Left ventricle myocardium inferior (tissue), 1 donor: ENCODE measurements around the gene STON2. TPM values are rescaled to one million over a fixed set of nuclear protein-coding genes. Genes with fewer than 3 reads are reported as not detected.
"Not testable (repeated sequence)": the region's sequence is repeated elsewhere in the genome, so short reads cannot be mapped to it uniquely, and the experiment has no call there.

Experiments
- DNase-seq: peaks from one replicate; pipeline ENCODE4 v3.0.0-alpha.2; 2020
- H3K27ac ChIP-seq: fragments of 200-600 bp; replicated peaks from 2 replicates; pipeline ENCODE4 v1.8.0; 2021
- H3K27me3 ChIP-seq: fragments of 200-600 bp; 2 replicates; pipeline ENCODE4 v1.8.0; 2021; ENCODE audit warnings: low read depth
- H3K36me3 ChIP-seq: fragments of 200-600 bp; 2 replicates; pipeline ENCODE4 v1.8.0; 2021
- H3K4me1 ChIP-seq: fragments of 200-600 bp; 2 replicates; pipeline ENCODE4 v1.8.0; 2021
- H3K4me3 ChIP-seq: fragments of 200-600 bp; 2 replicates; pipeline ENCODE4 v1.8.0; 2021; ENCODE audit warnings: mild to moderate bottlenecking, moderate library complexity
- H3K9me3 ChIP-seq: fragments of 200-600 bp; replicated peaks from 2 replicates; pipeline ENCODE4 v1.8.0; 2021
- intact Hi-C: fragments of 100-400 bp; cut with micrococcal nuclease; formaldehyde crosslinking; loops from one replicate; pipeline ENCODE4 v1.11.0; 2022
- total RNA-seq: library from RNA; stranded (reverse); fragmentation: NEBNext Ultra II Directional; extraction: Animal tissue kit (Norgen Biotek cat#: 25700); gene quantifications from one replicate; pipeline ENCODE4 v1.2.1, GENCODE V29; 2021
- TF ChIP-seq, protein P1 (sequence below): fragments of 200-600 bp; IDR thresholded peaks from 2 replicates; pipeline ENCODE4 v1.8.0; 2021; ENCODE audit warnings: antibody characterized with exemption, mild to moderate bottlenecking, borderline replicate concordance
- donor health status: DM: no; HTN: yes; CAD: no; lungs with severe emphysema.

STON2 gene
- total RNA-seq, 1 donor from 2014 or later: 8.3 TPM

DNA sequence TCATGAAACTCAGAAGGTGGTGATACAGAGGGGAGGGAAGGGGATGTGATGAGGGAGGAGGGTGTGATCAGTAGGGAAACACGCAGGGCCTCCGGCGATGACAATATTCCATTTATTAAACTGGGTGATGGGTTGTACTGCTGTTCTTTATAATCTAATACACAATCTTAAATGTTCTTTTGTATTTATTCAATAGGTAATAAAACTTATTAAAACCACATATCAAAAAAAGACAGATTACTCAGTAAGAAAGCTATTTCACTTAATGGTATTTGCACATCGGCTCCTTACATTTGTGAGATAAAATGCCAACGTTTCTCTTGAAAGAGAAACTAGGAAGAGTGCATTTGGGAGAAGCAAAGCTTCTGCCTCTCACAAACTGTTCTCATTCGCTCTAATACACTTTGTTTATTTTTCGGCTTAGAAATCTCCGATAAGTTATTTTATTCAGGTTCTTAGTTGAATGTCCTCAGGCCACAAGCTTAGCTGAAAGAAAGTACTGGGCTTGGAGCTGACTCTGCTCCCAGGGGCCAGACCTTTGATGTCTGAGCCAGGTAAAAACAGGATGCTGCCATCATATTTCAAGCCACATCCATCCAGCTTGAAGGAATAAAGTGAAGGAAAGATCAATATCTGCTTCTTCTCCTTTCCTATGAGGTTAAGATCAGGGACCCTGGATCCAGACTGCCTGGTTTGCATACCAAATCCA, 17.5 kb downstream of the STON2 start:
- TF ChIP-seq, protein P1, sequence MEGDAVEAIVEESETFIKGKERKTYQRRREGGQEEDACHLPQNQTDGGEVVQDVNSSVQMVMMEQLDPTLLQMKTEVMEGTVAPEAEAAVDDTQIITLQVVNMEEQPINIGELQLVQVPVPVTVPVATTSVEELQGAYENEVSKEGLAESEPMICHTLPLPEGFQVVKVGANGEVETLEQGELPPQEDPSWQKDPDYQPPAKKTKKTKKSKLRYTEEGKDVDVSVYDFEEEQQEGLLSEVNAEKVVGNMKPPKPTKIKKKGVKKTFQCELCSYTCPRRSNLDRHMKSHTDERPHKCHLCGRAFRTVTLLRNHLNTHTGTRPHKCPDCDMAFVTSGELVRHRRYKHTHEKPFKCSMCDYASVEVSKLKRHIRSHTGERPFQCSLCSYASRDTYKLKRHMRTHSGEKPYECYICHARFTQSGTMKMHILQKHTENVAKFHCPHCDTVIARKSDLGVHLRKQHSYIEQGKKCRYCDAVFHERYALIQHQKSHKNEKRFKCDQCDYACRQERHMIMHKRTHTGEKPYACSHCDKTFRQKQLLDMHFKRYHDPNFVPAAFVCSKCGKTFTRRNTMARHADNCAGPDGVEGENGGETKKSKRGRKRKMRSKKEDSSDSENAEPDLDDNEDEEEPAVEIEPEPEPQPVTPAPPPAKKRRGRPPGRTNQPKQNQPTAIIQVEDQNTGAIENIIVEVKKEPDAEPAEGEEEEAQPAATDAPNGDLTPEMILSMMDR: no peak
- Histone ChIP-seq H3K27ac (no peak overlapping the region), H3K36me3 (peaks cover 7% of the 10 kb centered on the region), H3K27me3 (no peaks in the 10 kb centered on the region), H3K4me1 (no peaks in the 10 kb centered on the region), H3K4me3 (no peak overlapping the region), H3K9me3 (no peaks in the 10 kb centered on the region)
- DNase-seq: no peak
- intact Hi-C loops: no loop called here

DNA sequence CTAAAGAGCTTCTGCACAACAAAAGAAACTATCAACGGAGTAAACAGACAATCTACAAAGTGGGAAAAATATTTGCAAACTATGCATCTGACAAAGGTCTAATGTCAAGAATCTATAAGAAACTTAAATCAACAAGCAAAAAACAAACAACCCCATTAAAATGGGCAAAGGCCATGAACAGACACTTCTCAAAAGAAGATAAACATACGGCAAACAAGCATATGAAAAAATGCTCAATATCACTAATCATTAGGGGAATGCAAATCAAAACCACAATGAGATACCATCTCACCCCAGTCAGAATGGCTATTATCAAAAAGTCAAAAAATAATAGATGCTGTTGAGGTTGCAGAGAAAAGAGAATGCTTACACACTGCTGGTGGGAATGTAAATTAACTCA, 20.1 kb downstream of the STON2 start:
- H3K4me1 ChIP-seq, H3K9me3 ChIP-seq, DNase-seq, H3K36me3 ChIP-seq, H3K27me3 ChIP-seq, intact Hi-C loops, H3K4me3 ChIP-seq, H3K27ac ChIP-seq: not testable (repeated sequence)

DNA sequence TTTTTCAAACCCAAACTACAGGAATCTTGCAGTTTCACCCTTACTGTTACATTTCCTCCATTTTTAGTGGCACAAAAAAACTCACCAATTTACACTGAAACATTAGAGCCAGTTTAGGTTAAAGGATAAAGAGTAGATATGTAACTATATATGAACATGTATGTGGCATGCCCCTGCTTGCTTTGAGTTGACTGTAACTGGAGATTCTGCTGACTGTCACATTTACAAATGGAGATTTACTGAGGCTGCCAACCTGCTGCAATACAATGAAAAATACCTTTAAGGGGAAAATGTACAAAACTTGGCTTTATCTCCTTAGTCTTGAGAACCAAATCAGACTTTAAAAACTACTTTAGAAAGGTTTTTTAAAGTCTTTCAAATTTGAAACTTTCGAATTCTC, 28.3 kb downstream of the STON2 start:
- no peaks in the 10 kb centered on the region for H3K4me1 ChIP-seq
- H3K36me3 ChIP-seq: no peaks in the 10 kb centered on the region
- peaks cover 9% of the 10 kb centered on the region for H3K27me3 ChIP-seq
- H3K9me3 ChIP-seq: no peaks in the 10 kb centered on the region
- intact Hi-C loops: no loop called here
- TF ChIP-seq, protein P1: no peak
- no peak overlapping the region for H3K27ac ChIP-seq
- H3K4me3 ChIP-seq: no peak overlapping the region
- no peak for DNase-seq

DNA sequence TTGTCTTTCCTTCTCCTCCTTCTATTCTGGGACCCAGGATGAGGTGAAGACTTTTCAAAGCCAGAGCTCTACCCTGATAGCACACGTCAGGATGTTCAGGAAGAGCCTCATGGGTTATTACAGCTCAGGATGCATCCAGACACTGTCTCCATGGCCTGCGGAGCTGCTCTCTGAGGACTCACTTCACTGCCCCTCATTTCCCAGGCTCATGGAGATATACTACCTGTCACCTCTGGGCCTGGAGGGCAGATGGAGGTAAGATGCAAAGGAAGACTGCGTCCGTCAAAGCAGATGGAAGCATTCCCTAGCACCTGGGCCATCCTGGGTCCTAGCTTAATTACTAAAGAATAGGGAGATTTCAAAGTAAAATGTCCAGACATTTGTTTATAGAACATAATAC, 32.6 kb downstream of the STON2 start:
- TF ChIP-seq, protein P1: no peak
- no peak for DNase-seq
- Histone ChIP-seq H3K9me3 (no peaks in the 10 kb centered on the region), H3K27me3 (peaks cover 9% of the 10 kb centered on the region), H3K36me3 (no peaks in the 10 kb centered on the region), H3K4me1 (peaks cover 4% of the 10 kb centered on the region), H3K27ac (no peak overlapping the region), H3K4me3 (no peak overlapping the region)
- intact Hi-C loops: no loop called here

DNA sequence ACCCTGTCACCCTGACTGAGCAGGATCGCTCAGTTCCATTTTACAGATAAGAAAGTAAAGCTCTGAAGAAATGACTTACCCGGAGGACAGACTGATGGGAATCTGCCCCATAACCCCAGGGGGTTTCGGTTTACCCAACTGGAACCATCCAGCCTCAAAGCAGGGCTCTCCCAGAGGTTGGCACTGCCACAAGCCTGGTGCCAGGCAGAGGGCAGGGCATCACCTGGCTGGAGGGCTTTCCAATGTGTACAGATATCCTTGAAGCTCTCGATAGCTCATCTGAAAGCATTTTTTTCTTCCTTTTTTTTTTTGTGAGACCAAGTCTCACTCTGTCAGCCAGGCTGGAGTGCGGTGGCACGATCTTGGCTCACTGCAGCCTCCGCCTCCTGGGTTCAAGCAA, 33.2 kb downstream of the STON2 start:
- Histone ChIP-seq H3K4me3 (no peak overlapping the region), H3K36me3 (no peaks in the 10 kb centered on the region), H3K4me1 (peaks cover 4% of the 10 kb centered on the region), H3K9me3 (no peaks in the 10 kb centered on the region), H3K27ac (no peak overlapping the region), H3K27me3 (peaks cover 9% of the 10 kb centered on the region)
- intact Hi-C loops: no loop called here
- no peak for DNase-seq
- TF ChIP-seq, protein P1: no peak

DNA sequence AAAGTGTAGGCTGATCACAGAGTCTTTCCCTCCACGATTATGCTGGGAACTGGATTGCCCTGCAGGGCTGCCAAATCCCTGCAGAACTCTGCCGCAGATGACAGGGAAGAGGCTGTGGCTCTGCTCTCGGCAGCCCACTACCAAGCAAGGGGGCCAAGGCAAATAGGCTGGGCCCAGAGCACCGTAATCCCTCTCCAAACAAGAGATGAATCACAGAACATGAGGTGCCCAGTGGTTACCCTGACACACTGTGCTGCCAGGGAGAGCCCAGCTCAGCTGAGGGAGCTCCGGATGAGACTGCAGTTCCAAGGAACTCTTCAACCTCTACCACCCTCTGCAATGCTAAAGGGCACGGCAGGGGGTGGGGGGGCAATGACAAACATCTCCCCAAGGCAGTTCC, 33.9 kb downstream of the STON2 start:
- no peak for DNase-seq
- no peaks in the 10 kb centered on the region for H3K36me3 ChIP-seq
- H3K9me3 ChIP-seq: no peaks in the 10 kb centered on the region
- peaks cover 9% of the 10 kb centered on the region for H3K27me3 ChIP-seq
- intact Hi-C loops: no loop called here
- H3K27ac ChIP-seq: no peak overlapping the region
- H3K4me1 ChIP-seq: peaks cover 4% of the 10 kb centered on the region
- H3K4me3 ChIP-seq: no peak overlapping the region
- TF ChIP-seq, protein P1: no peak
